Keratinocyte (primary cell): ENCODE results near the gene SH3RF1.

ENCODE experiments used
- CTCF ChIP-seq, 3 experiments: IDR thresholded peaks in 1 of 3; conservative IDR thresholded peaks in 1 of 3; optimal IDR thresholded peaks in 1 of 3; 2 replicates in 2 of 3; 3 replicates in 1 of 3; pipeline versions ENCODE3 to v1.5.1; 2011; ENCODE audit warnings: low read length in 3 of 3, mild to moderate bottlenecking in 3 of 3, moderate library complexity in 2 of 3, control low read depth in 1 of 3, inconsistent platforms in 1 of 3; ENCODE audit not compliant: insufficient read depth in 2 of 3; ENCODE audit errors: extremely low read depth in 1 of 3
- EZH2 ChIP-seq: IDR thresholded peaks from one replicate; pipeline ENCODE4 v1.6.1; 2012; ENCODE audit warnings: inconsistent platforms, mild to moderate bottlenecking, low read length, moderate library complexity

DNA sequence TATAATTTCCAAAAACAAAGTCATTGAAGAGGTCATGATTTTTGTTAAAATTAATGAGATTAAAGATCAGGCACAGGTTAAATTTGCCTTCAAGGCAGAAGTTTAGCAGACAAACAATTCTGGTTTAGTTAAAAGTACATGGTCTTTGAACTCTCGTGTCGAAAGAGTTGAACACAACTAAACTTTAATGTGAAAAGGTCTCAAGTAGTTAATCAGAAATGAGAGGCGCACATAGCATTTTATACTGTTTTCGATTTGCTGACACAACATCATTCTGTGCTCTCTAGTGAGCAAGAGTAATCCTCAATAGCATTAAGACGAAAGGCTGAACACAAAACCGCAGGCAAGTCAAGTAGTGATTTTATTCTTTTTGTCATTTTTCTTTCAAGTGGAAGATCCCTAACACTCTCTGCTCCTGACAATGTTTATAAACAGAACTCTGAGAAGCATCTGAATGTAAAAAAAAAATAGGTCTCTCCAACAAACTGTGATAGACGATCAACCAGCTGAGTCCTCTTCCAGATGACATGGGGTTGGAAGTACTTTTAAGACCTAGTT is 49.8 kb downstream of the SH3RF1 start:
- no peak for TF ChIP-seq CTCF (optimal IDR thresholded peaks at IDR 0.05 in 1 of 3, IDR thresholded peaks at IDR 0.05 in 1 of 3, conservative IDR thresholded peaks at IDR 0.05 in 1 of 3; ENCODE audit: extremely low read depth in 1 of 3, insufficient read depth in 2 of 3, low read length in 3 of 3)
- TF ChIP-seq EZH2, result no peak
